ENCODE data around the gene OPN5. TPM values are rescaled to one million over a fixed set of nuclear protein-coding genes. Genes with fewer than 3 reads are reported as not detected.

The OPN5 gene
- total and polyA plus RNA-seq, 2 experiments from 2014 or later, result not detected

DNA sequence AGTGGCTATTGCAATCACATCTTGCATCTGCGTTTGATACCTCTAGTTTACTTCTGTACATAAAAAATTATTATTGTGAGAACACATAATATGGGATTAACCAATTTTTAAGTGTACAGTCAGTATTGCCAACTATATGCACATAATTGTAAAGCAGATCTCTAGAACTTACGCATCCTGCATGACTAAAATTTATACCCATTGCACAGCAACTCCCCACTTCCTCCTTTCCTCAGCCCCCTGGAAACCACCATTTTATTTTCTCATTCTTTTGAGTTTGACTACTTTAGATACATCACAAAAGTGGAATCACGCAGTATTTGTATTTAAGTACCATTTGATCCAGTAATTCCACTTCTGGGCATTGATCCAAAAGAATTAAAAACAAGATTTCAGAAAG, 19.3 kb upstream of the OPN5 start:
- TF ChIP-seq POLR2AphosphoS5 (IDR thresholded peaks at IDR 0.05; ENCODE audit: low read depth) (no peak), EZH2 (IDR thresholded peaks at IDR 0.05; ENCODE audit: low read depth, unreplicated experiment) (no peak), ZNF114 (CRISPR knock-in tag; IDR thresholded peaks at IDR 0.05) (no peak), JUNB (IDR thresholded peaks at IDR 0.05; ENCODE audit: unreplicated experiment) (no peak), NANOG (IDR thresholded peaks at IDR 0.05; ENCODE audit: borderline replicate concordance) (no peak), EZH2phosphoT487 (IDR thresholded peaks at IDR 0.05; ENCODE audit: unreplicated experiment) (no peak), STAT1 (IDR thresholded peaks at IDR 0.05; ENCODE audit: unreplicated experiment) (no peak), CREB1 (CRISPR knock-in tag; IDR thresholded peaks at IDR 0.05; ENCODE audit: low read depth) (no peak), ZNF331 (CRISPR knock-in tag; IDR thresholded peaks at IDR 0.05; ENCODE audit: low read depth) (no peak)
- TF ChIP-seq, protein P1, sequence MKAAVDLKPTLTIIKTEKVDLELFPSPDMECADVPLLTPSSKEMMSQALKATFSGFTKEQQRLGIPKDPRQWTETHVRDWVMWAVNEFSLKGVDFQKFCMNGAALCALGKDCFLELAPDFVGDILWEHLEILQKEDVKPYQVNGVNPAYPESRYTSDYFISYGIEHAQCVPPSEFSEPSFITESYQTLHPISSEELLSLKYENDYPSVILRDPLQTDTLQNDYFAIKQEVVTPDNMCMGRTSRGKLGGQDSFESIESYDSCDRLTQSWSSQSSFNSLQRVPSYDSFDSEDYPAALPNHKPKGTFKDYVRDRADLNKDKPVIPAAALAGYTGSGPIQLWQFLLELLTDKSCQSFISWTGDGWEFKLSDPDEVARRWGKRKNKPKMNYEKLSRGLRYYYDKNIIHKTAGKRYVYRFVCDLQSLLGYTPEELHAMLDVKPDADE (IDR thresholded peaks at IDR 0.05), result no peak
- TF ChIP-seq, protein P2, sequence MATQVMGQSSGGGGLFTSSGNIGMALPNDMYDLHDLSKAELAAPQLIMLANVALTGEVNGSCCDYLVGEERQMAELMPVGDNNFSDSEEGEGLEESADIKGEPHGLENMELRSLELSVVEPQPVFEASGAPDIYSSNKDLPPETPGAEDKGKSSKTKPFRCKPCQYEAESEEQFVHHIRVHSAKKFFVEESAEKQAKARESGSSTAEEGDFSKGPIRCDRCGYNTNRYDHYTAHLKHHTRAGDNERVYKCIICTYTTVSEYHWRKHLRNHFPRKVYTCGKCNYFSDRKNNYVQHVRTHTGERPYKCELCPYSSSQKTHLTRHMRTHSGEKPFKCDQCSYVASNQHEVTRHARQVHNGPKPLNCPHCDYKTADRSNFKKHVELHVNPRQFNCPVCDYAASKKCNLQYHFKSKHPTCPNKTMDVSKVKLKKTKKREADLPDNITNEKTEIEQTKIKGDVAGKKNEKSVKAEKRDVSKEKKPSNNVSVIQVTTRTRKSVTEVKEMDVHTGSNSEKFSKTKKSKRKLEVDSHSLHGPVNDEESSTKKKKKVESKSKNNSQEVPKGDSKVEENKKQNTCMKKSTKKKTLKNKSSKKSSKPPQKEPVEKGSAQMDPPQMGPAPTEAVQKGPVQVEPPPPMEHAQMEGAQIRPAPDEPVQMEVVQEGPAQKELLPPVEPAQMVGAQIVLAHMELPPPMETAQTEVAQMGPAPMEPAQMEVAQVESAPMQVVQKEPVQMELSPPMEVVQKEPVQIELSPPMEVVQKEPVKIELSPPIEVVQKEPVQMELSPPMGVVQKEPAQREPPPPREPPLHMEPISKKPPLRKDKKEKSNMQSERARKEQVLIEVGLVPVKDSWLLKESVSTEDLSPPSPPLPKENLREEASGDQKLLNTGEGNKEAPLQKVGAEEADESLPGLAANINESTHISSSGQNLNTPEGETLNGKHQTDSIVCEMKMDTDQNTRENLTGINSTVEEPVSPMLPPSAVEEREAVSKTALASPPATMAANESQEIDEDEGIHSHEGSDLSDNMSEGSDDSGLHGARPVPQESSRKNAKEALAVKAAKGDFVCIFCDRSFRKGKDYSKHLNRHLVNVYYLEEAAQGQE (IDR thresholded peaks at IDR 0.05; ENCODE audit: unreplicated experiment), result no peak
- TF ChIP-seq, protein P3, sequence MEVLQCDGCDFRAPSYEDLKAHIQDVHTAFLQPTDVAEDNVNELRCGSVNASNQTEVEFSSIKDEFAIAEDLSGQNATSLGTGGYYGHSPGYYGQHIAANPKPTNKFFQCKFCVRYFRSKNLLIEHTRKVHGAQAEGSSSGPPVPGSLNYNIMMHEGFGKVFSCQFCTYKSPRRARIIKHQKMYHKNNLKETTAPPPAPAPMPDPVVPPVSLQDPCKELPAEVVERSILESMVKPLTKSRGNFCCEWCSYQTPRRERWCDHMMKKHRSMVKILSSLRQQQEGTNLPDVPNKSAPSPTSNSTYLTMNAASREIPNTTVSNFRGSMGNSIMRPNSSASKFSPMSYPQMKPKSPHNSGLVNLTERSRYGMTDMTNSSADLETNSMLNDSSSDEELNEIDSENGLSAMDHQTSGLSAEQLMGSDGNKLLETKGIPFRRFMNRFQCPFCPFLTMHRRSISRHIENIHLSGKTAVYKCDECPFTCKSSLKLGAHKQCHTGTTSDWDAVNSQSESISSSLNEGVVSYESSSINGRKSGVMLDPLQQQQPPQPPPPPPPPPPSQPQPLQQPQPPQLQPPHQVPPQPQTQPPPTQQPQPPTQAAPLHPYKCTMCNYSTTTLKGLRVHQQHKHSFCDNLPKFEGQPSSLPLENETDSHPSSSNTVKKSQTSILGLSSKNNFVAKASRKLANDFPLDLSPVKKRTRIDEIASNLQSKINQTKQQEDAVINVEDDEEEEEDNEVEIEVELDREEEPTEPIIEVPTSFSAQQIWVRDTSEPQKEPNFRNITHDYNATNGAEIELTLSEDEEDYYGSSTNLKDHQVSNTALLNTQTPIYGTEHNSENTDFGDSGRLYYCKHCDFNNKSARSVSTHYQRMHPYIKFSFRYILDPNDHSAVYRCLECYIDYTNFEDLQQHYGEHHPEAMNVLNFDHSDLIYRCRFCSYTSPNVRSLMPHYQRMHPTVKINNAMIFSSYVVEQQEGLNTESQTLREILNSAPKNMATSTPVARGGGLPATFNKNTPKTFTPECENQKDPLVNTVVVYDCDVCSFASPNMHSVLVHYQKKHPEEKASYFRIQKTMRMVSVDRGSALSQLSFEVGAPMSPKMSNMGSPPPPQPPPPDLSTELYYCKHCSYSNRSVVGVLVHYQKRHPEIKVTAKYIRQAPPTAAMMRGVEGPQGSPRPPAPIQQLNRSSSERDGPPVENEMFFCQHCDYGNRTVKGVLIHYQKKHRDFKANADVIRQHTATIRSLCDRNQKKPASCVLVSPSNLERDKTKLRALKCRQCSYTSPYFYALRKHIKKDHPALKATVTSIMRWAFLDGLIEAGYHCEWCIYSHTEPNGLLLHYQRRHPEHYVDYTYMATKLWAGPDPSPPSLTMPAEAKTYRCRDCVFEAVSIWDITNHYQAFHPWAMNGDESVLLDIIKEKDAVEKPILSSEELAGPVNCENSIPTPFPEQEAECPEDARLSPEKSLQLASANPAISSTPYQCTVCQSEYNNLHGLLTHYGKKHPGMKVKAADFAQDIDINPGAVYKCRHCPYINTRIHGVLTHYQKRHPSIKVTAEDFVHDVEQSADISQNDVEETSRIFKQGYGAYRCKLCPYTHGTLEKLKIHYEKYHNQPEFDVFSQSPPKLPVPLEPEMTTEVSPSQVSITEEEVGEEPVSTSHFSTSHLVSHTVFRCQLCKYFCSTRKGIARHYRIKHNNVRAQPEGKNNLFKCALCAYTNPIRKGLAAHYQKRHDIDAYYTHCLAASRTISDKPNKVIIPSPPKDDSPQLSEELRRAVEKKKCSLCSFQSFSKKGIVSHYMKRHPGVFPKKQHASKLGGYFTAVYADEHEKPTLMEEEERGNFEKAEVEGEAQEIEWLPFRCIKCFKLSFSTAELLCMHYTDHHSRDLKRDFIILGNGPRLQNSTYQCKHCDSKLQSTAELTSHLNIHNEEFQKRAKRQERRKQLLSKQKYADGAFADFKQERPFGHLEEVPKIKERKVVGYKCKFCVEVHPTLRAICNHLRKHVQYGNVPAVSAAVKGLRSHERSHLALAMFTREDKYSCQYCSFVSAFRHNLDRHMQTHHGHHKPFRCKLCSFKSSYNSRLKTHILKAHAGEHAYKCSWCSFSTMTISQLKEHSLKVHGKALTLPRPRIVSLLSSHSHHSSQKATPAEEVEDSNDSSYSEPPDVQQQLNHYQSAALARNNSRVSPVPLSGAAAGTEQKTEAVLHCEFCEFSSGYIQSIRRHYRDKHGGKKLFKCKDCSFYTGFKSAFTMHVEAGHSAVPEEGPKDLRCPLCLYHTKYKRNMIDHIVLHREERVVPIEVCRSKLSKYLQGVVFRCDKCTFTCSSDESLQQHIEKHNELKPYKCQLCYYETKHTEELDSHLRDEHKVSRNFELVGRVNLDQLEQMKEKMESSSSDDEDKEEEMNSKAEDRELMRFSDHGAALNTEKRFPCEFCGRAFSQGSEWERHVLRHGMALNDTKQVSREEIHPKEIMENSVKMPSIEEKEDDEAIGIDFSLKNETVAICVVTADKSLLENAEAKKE (CRISPR knock-in tag; IDR thresholded peaks at IDR 0.05), result no peak
- TF ChIP-seq, protein P4, sequence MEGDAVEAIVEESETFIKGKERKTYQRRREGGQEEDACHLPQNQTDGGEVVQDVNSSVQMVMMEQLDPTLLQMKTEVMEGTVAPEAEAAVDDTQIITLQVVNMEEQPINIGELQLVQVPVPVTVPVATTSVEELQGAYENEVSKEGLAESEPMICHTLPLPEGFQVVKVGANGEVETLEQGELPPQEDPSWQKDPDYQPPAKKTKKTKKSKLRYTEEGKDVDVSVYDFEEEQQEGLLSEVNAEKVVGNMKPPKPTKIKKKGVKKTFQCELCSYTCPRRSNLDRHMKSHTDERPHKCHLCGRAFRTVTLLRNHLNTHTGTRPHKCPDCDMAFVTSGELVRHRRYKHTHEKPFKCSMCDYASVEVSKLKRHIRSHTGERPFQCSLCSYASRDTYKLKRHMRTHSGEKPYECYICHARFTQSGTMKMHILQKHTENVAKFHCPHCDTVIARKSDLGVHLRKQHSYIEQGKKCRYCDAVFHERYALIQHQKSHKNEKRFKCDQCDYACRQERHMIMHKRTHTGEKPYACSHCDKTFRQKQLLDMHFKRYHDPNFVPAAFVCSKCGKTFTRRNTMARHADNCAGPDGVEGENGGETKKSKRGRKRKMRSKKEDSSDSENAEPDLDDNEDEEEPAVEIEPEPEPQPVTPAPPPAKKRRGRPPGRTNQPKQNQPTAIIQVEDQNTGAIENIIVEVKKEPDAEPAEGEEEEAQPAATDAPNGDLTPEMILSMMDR (conservative IDR thresholded peaks at IDR 0.05; ENCODE audit: low read depth in 2 of 2), result no peak
- no peak for ATAC-seq

More for the DNA sequence above, 19.3 kb upstream of the OPN5 start:
- Mint-ChIP-seq H3K27ac (no peak overlapping the region), H3K36me3 (ENCODE audit: low read depth) (peaks cover 3% of the 10 kb centered on the region; the same call in 1 of the 3 replicates), H3K4me1 (no peaks in the 10 kb centered on the region), H3K27me3 (ENCODE audit: insufficient read depth, low read depth, poor library complexity) (no peaks in the 10 kb centered on the region), H3K4me3 (no peak overlapping the region), H3K9me3 (peaks cover 4% of the 10 kb centered on the region; the same call in 1 of the 3 replicates)
- Histone ChIP-seq H4K20me1 (replicated peaks; ENCODE audit: insufficient read depth) (no peaks in the 10 kb centered on the region), H3K79me2 (replicated peaks; ENCODE audit: insufficient read depth) (no peaks in the 10 kb centered on the region), H3K4me3 (no peak overlapping the region), H3K4me1 (ENCODE audit: insufficient read depth) (no peaks in the 10 kb centered on the region), H3K27me3 (ENCODE audit: insufficient read depth) (no peaks in the 10 kb centered on the region), H3K9me2 (ENCODE audit: insufficient read depth) (no peaks in the 10 kb centered on the region), H3K27ac (ENCODE audit: low read depth) (no peak overlapping the region), H3K4me2 (no peak overlapping the region), H3F3A (replicated peaks; ENCODE audit: low read depth) (no peaks in the 10 kb centered on the region), H2AFZ (no peak overlapping the region), H3K36me3 (ENCODE audit: insufficient read depth) (no peaks in the 10 kb centered on the region)
- no peak for DNase-seq (ENCODE audit: low spot score)

Data from GM23338 (cell line).